ENCODE data around the gene PDIA6.

The PDIA6 gene

DNA sequence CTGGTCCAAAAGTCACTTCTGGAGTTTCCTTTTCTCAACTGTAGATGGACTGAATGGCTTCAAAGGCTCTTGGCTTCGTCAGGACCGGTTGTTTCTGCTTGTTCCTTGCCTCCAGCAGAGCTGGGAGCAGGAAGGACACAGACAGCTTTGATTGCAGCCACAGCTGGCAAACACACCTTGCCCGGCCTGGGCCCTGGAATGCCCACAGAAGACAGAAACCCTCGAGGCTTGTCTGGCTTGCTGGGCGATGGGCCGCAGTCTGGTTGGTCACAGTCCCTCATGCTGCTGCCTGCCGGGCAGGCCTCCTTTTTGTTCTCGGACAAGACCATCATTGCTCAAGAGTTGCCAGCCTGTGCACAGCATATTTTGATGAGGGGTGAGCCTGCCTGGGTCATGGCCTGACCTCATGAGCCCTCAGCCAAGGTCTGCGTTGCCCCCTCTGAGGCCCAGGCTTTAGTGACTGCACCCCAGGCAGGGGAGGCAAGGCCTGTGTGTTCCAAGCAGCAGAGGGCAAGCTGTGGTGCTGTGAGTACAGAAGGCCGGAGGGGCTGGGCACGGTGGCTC is 53.4 kb downstream of the PDIA6 start:
- H3K4me3 ChIP-seq (ENCODE audit: low read depth, low read length), result no peak overlapping the region
- TF ChIP-seq POLR2A (IDR thresholded peaks at IDR 0.05; ENCODE audit: extremely low read depth, insufficient read length) (no peak), MAX (IDR thresholded peaks at IDR 0.05; ENCODE audit: low read depth, low read length) (no peak), CTCF (IDR thresholded peaks at IDR 0.05; ENCODE audit: low read depth, low read length) (no peak), MYC (IDR thresholded peaks at IDR 0.05; ENCODE audit: low read depth, low read length) (no peak)
- no peak for DNase-seq (ENCODE audit: low read depth)

GRCh38 chr2:10757814-10758286 is 54.7 kb downstream of the PDIA6 start:
- TF ChIP-seq CTCF (IDR thresholded peaks at IDR 0.05; ENCODE audit: low read depth, low read length), result no peak
- TF ChIP-seq POLR2A (IDR thresholded peaks at IDR 0.05; ENCODE audit: extremely low read depth, insufficient read length), result no peak
- no peak for TF ChIP-seq MAX (IDR thresholded peaks at IDR 0.05; ENCODE audit: low read depth, low read length)
- no peak for TF ChIP-seq MYC (IDR thresholded peaks at IDR 0.05; ENCODE audit: low read depth, low read length)

GRCh38 chr2:10755621-10756020 is 57.0 kb downstream of the PDIA6 start:
- TF ChIP-seq CTCF (IDR thresholded peaks at IDR 0.05; ENCODE audit: low read depth, low read length) (no peak), MAX (IDR thresholded peaks at IDR 0.05; ENCODE audit: low read depth, low read length) (no peak), POLR2A (IDR thresholded peaks at IDR 0.05; ENCODE audit: extremely low read depth, insufficient read length) (no peak), MYC (IDR thresholded peaks at IDR 0.05; ENCODE audit: low read depth, low read length) (no peak)
- no peak overlapping the region for H3K4me3 ChIP-seq (ENCODE audit: low read depth, low read length)
- no peak for DNase-seq (ENCODE audit: low read depth)

More at GRCh38 chr2:10757814-10758286, 54.7 kb downstream of the PDIA6 start:
- no peak overlapping the region for H3K4me3 ChIP-seq (ENCODE audit: low read depth, low read length)
- no peak for DNase-seq (ENCODE audit: low read depth)

GRCh38 chr2:10753876-10754275 is 58.7 kb downstream of the PDIA6 start:
- H3K4me3 ChIP-seq (ENCODE audit: low read depth, low read length), result no peak overlapping the region
- TF ChIP-seq POLR2A (IDR thresholded peaks at IDR 0.05; ENCODE audit: extremely low read depth, insufficient read length) (no peak), MYC (IDR thresholded peaks at IDR 0.05; ENCODE audit: low read depth, low read length) (no peak), MAX (IDR thresholded peaks at IDR 0.05; ENCODE audit: low read depth, low read length) (no peak), CTCF (IDR thresholded peaks at IDR 0.05; ENCODE audit: low read depth, low read length) (no peak)
- no peak for DNase-seq (ENCODE audit: low read depth)

GRCh38 chr2:10753156-10753555 is 59.4 kb downstream of the PDIA6 start:
- TF ChIP-seq MAX (IDR thresholded peaks at IDR 0.05; ENCODE audit: low read depth, low read length) (no peak), POLR2A (IDR thresholded peaks at IDR 0.05; ENCODE audit: extremely low read depth, insufficient read length) (no peak), CTCF (IDR thresholded peaks at IDR 0.05; ENCODE audit: low read depth, low read length) (no peak), MYC (IDR thresholded peaks at IDR 0.05; ENCODE audit: low read depth, low read length) (no peak)
- H3K4me3 ChIP-seq (ENCODE audit: low read depth, low read length), result no peak overlapping the region

More at GRCh38 chr2:10753156-10753555, 59.4 kb downstream of the PDIA6 start:
- DNase-seq (ENCODE audit: low read depth), result no peak
